Dendritic cell treated with granulocyte-macrophage colony-stimulating factor and Interleukin-4, amounts not matched to agents 40 ng/mL and 50 ng/mL, for 4 days (primary cell): Measurements from ENCODE around the gene GTSF1L.

ENCODE experiments used
- H3K27ac Mint-ChIP-seq: one replicate; pipeline ENCODE4 v1.8.0; 2022; ENCODE audit warnings: mild to moderate bottlenecking, mixed read lengths
- H3K27me3 Mint-ChIP-seq: one replicate; pipeline ENCODE4 v1.8.0; 2022; ENCODE audit warnings: mild to moderate bottlenecking, mixed read lengths
- H3K36me3 Mint-ChIP-seq: one replicate; pipeline ENCODE4 v1.8.0; 2022; ENCODE audit warnings: low read depth, mixed read lengths
- H3K4me1 Mint-ChIP-seq: one replicate; pipeline ENCODE4 v1.8.0; 2022; ENCODE audit warnings: low read depth, mixed read lengths
- H3K4me3 Mint-ChIP-seq: one replicate; pipeline ENCODE4 v1.8.0; 2022; ENCODE audit warnings: mild to moderate bottlenecking, moderate library complexity, mixed read lengths
- H3K9me3 Mint-ChIP-seq: one replicate; pipeline ENCODE4 v1.8.0; 2022; ENCODE audit warnings: mixed read lengths
- intact Hi-C: fragments of 100-400 bp; cut with micrococcal nuclease; formaldehyde crosslinking; loops from one replicate; pipeline ENCODE4 v1.15.0; 2022

The GTSF1L gene

GRCh38 chr20:43689165-43689564 lies 37.6 kb downstream of the GTSF1L start:
- intact Hi-C loops: no loop called here
- no peak overlapping the region for H3K4me3 Mint-ChIP-seq
- H3K27ac Mint-ChIP-seq: no peak overlapping the region
- H3K4me1 Mint-ChIP-seq: no peaks in the 10 kb centered on the region
- no peaks in the 10 kb centered on the region for H3K9me3 Mint-ChIP-seq
- H3K36me3 Mint-ChIP-seq: no peaks in the 10 kb centered on the region
- no peaks in the 10 kb centered on the region for H3K27me3 Mint-ChIP-seq

GRCh38 chr20:43686820-43687219 lies 40.0 kb downstream of the GTSF1L start:
- Mint-ChIP-seq H3K27ac (no peak overlapping the region), H3K9me3 (no peaks in the 10 kb centered on the region)

GRCh38 chr20:43682446-43682845 lies 44.4 kb downstream of the GTSF1L start:
- intact Hi-C loops: no loop called here
- no peaks in the 10 kb centered on the region for H3K4me1 Mint-ChIP-seq
- H3K27me3 Mint-ChIP-seq: no peaks in the 10 kb centered on the region
- no peak overlapping the region for H3K4me3 Mint-ChIP-seq
- H3K9me3 Mint-ChIP-seq: no peaks in the 10 kb centered on the region
- H3K36me3 Mint-ChIP-seq: no peaks in the 10 kb centered on the region
- H3K27ac Mint-ChIP-seq: no peak overlapping the region

More at GRCh38 chr20:43686820-43687219, 40.0 kb downstream of the GTSF1L start:
- intact Hi-C loops: no loop called here
- Mint-ChIP-seq H3K36me3 (no peaks in the 10 kb centered on the region), H3K4me1 (no peaks in the 10 kb centered on the region), H3K4me3 (no peak overlapping the region), H3K27me3 (no peaks in the 10 kb centered on the region)

GRCh38 chr20:43681991-43682410 lies 44.8 kb downstream of the GTSF1L start:
- H3K36me3 Mint-ChIP-seq: no peaks in the 10 kb centered on the region
- no peaks in the 10 kb centered on the region for H3K4me1 Mint-ChIP-seq
- H3K9me3 Mint-ChIP-seq: no peaks in the 10 kb centered on the region
- no peaks in the 10 kb centered on the region for H3K27me3 Mint-ChIP-seq
- intact Hi-C loops: no loop called here
- H3K27ac Mint-ChIP-seq: no peak overlapping the region
- H3K4me3 Mint-ChIP-seq: no peak overlapping the region

- H3K36me3 Mint-ChIP-seq: no peaks in the 10 kb centered on the region
- no peak overlapping the region for H3K4me3 Mint-ChIP-seq
- intact Hi-C loops: no loop called here
- H3K9me3 Mint-ChIP-seq: no peaks in the 10 kb centered on the region
- H3K27ac Mint-ChIP-seq: no peak overlapping the region
- no peaks in the 10 kb centered on the region for H3K4me1 Mint-ChIP-seq
- H3K27me3 Mint-ChIP-seq: no peaks in the 10 kb centered on the region
Measured at GRCh38 chr20:43681468-43681942, 45.3 kb downstream of the GTSF1L start.

- Mint-ChIP-seq H3K27ac (no peak overlapping the region), H3K4me3 (no peak overlapping the region), H3K27me3 (no peaks in the 10 kb centered on the region), H3K36me3 (no peaks in the 10 kb centered on the region), H3K9me3 (no peaks in the 10 kb centered on the region), H3K4me1 (no peaks in the 10 kb centered on the region)
- intact Hi-C loops: no loop called here
Measured at GRCh38 chr20:43680981-43681380, 45.8 kb downstream of the GTSF1L start.

- intact Hi-C loops: no loop called here
- Mint-ChIP-seq H3K9me3 (no peaks in the 10 kb centered on the region), H3K27me3 (no peaks in the 10 kb centered on the region), H3K36me3 (no peaks in the 10 kb centered on the region), H3K4me3 (no peak overlapping the region), H3K4me1 (no peaks in the 10 kb centered on the region), H3K27ac (no peak overlapping the region)
Measured at GRCh38 chr20:43676368-43676767, 50.4 kb downstream of the GTSF1L start.
